Ascending aorta (tissue), 2 donors: ENCODE measurements around the gene TSPOAP1. TPM values are rescaled to one million over a fixed set of nuclear protein-coding genes. Genes with fewer than 3 reads are reported as not detected.

Experiments used
- DNase-seq, 2 donors: peaks; one replicate each; pipeline ENCODE4 v3.0.0-alpha.2; 2019; ENCODE audit warnings: low spot score in 2 of 2
- H3K27ac ChIP-seq, 2 donors: fragments of 200-600 bp; sonication (generic); one replicate each; pipeline ENCODE4 v1.5.1; 2016 to 2017; ENCODE audit warnings: mild to moderate bottlenecking in 1 of 2
- H3K27me3 ChIP-seq: fragments of 200-600 bp; sonication (generic); one replicate; pipeline ENCODE4 v1.5.1; 2017
- H3K36me3 ChIP-seq, 2 donors: fragments of 200-600 bp; sonication (generic); one replicate each; pipeline ENCODE4 v1.5.1; 2016
- H3K4me1 ChIP-seq, 2 donors: fragments of 200-600 bp; sonication (generic); one replicate each; pipeline ENCODE4 v1.5.1; 2016 to 2017; ENCODE audit warnings: mild to moderate bottlenecking in 1 of 2
- H3K4me3 ChIP-seq, 2 donors: fragments of 200-600 bp; sonication (generic); one replicate each; pipeline ENCODE4 v1.5.1; 2016 to 2017; ENCODE audit warnings: mild to moderate bottlenecking in 1 of 2
- H3K9me3 ChIP-seq, 2 donors: fragments of 200-600 bp; sonication (generic); one replicate each; pipeline ENCODE4 v1.5.1; 2016
- CTCF ChIP-seq, 3 experiments: fragments of 200-600 bp in 2 of 3; fragments of 450-650 bp in 1 of 3; sonication (generic) in 2 of 3; IDR thresholded peaks; one replicate each; pipeline ENCODE4 v1.5.1; 2016 to 2019; ENCODE audit warnings: antibody characterized with exemption in 3 of 3, mild to moderate bottlenecking in 1 of 3, moderate library complexity in 1 of 3
- intact Hi-C: fragments of 100-400 bp; cut with DNase I; formaldehyde crosslinking; loops from one replicate; pipeline ENCODE4 v1.15.1; 2023
- total RNA-seq: library from RNA; depleted of rRNA; stranded (reverse); fragments of >200 nt; gene quantifications from one replicate; pipeline ENCODE4 v1.1.0, GENCODE V29; 2016

TSPOAP1 gene
- total RNA-seq, 1 donor from 2014 or later: 22.4 TPM

GRCh38 chr17:58329035-58329809 lies 627 bp upstream of the TSPOAP1 start:
- no peak for TF ChIP-seq CTCF (IDR thresholded peaks at IDR 0.05)
- DNase-seq: peak in 1 of 2 donors; percentile 40
- Histone ChIP-seq H3K36me3 (no peaks in the 10 kb centered on the region), H3K4me1 (peaks cover 0 to 2% of the 10 kb centered on the region in 2 donors), H3K27me3 (no peaks in the 10 kb centered on the region), H3K4me3 (no peak overlapping the region), H3K27ac (no peak overlapping the region), H3K9me3 (no peaks in the 10 kb centered on the region)
- intact Hi-C loops: no loop called here

- no peaks in the 10 kb centered on the region for H3K36me3 ChIP-seq
- DNase-seq: no peak
- intact Hi-C loops: no loop called here
- peaks cover 2 to 3% of the 10 kb centered on the region in 2 donors for H3K4me1 ChIP-seq
- H3K27me3 ChIP-seq: no peaks in the 10 kb centered on the region
- H3K4me3 ChIP-seq: no peak overlapping the region
- no peak for TF ChIP-seq CTCF (IDR thresholded peaks at IDR 0.05)
- no peak overlapping the region for H3K27ac ChIP-seq
- H3K9me3 ChIP-seq: no peaks in the 10 kb centered on the region
Observed at GRCh38 chr17:58327363-58328194, 1.0 kb downstream of the TSPOAP1 start.

- intact Hi-C loops: no loop called here
Observed at GRCh38 chr17:58326609-58327362, 1.8 kb downstream of the TSPOAP1 start.

GRCh38 chr17:58325976-58326468 lies 2.6 kb downstream of the TSPOAP1 start:
- Histone ChIP-seq H3K36me3 (no peaks in the 10 kb centered on the region), H3K9me3 (no peaks in the 10 kb centered on the region), H3K4me3 (no peak overlapping the region), H3K27ac (no peak overlapping the region), H3K27me3 (no peaks in the 10 kb centered on the region), H3K4me1 (peaks cover 2 to 3% of the 10 kb centered on the region in 2 donors)
- TF ChIP-seq CTCF (IDR thresholded peaks at IDR 0.05): no peak
- intact Hi-C loops: no loop called here
- no peak for DNase-seq

More at GRCh38 chr17:58326609-58327362, 1.8 kb downstream of the TSPOAP1 start:
- Histone ChIP-seq H3K27me3 (no peaks in the 10 kb centered on the region), H3K27ac (no peak overlapping the region), H3K9me3 (no peaks in the 10 kb centered on the region), H3K36me3 (no peaks in the 10 kb centered on the region), H3K4me1 (peaks cover 2 to 3% of the 10 kb centered on the region in 2 donors), H3K4me3 (no peak overlapping the region)
- no peak for DNase-seq
- no peak for TF ChIP-seq CTCF (IDR thresholded peaks at IDR 0.05)

GRCh38 chr17:58325289-58325726 lies 3.3 kb downstream of the TSPOAP1 start:
- no peak for DNase-seq
- peaks cover 2 to 3% of the 10 kb centered on the region in 2 donors for H3K4me1 ChIP-seq
- H3K27me3 ChIP-seq: no peaks in the 10 kb centered on the region
- TF ChIP-seq CTCF (IDR thresholded peaks at IDR 0.05): no peak
- no peak overlapping the region for H3K27ac ChIP-seq
- no peaks in the 10 kb centered on the region for H3K9me3 ChIP-seq
- peak overlapping the region in 1 of 2 donors; percentile 90 for H3K4me3 ChIP-seq
- intact Hi-C loops: no loop called here
- H3K36me3 ChIP-seq: no peaks in the 10 kb centered on the region
